ENCODE measurements around the gene C21orf58. TPM values are rescaled to one million over a fixed set of nuclear protein-coding genes. Genes with fewer than 3 reads are reported as not detected.

C21orf58 gene
- total RNA-seq, 4 donors from 2014 or later = 0.44 to 2.4 (median 0.91) TPM

GRCh38 chr21:46366966-46367365 lies 43.3 kb upstream of the C21orf58 start:
- no peak for TF ChIP-seq CTCF (IDR thresholded peaks at IDR 0.05)
- no peak for DNase-seq (ENCODE audit: low spot score)
- ATAC-seq (ENCODE audit: low FRiP score) = no peak

DNA sequence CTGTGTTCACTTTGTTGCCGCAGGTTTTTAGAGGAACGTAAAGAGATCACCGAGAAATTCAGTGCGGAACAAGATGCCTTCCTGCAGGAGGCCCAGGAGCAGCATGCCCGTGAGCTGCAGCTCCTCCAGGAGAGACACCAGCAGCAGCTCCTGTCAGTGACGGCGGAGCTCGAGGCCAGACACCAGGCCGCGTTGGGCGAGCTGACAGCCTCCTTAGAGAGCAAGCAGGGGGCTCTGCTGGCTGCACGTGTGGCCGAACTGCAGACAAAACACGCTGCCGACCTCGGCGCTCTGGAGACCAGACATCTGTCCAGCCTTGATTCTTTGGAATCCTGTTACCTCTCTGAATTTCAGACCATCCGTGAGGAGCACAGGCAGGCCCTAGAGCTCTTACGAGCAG lies 42.9 kb upstream of the C21orf58 start:
- no peak for ATAC-seq (ENCODE audit: low FRiP score)
- TF ChIP-seq CTCF (IDR thresholded peaks at IDR 0.05) = no peak

GRCh38 chr21:46366091-46366490 lies 42.4 kb upstream of the C21orf58 start:
- no peak for ATAC-seq (ENCODE audit: low FRiP score)
- no peak for DNase-seq (ENCODE audit: low spot score)
- no peak for TF ChIP-seq CTCF (IDR thresholded peaks at IDR 0.05)

More for the DNA sequence above, 42.9 kb upstream of the C21orf58 start:
- DNase-seq (ENCODE audit: low spot score) = no peak

GRCh38 chr21:46363698-46364097 lies 40.0 kb upstream of the C21orf58 start:
- no peak for ATAC-seq (ENCODE audit: low FRiP score)
- TF ChIP-seq CTCF (IDR thresholded peaks at IDR 0.05) = no peak
- no peak for DNase-seq (ENCODE audit: low spot score)

GRCh38 chr21:46362946-46363345 lies 39.3 kb upstream of the C21orf58 start:
- DNase-seq (ENCODE audit: low spot score) (no peak), ATAC-seq (ENCODE audit: low FRiP score) (no peak)
- no peak for TF ChIP-seq CTCF (IDR thresholded peaks at IDR 0.05)

- ATAC-seq (ENCODE audit: low FRiP score) = no peak
- no peak for DNase-seq (ENCODE audit: low spot score)
Measured at GRCh38 chr21:46361935-46362334, 38.3 kb upstream of the C21orf58 start.

More at GRCh38 chr21:46361935-46362334, 38.3 kb upstream of the C21orf58 start:
- no peak for TF ChIP-seq CTCF (IDR thresholded peaks at IDR 0.05)
